ENCODE results near the gene TEAD1. TPM values are rescaled to one million over a fixed set of nuclear protein-coding genes. Genes with fewer than 3 reads are reported as not detected.
A peak's percentile ranks its signal among the peaks of the same experiment; 100 is the strongest.

The TEAD1 gene
- total and polyA plus RNA-seq, 8 donors: 5.9 to 35.1 (median 22.0) TPM

GRCh38 chr11:12803086-12803826, 129.0 kb downstream of the TEAD1 start:
- Histone ChIP-seq H3K36me3 (no peaks in the 10 kb centered on the region), H3K27me3 (no peaks in the 10 kb centered on the region), H3K9me3 (no peaks in the 10 kb centered on the region), H3K4me1 (peaks cover 53 to 75% (median 59%) of the 10 kb centered on the region in 3 donors), H3K4me3 (peak overlapping the region in 1 of 4 donors; percentile 11), H3K27ac (peak overlapping the region; percentile 66 to 94 (median 86))
- DNase-seq (no peak), FAIRE-seq (no peak), ATAC-seq (peak in 1 of 4 donors; percentile 0)
- TF ChIP-seq, protein P1, sequence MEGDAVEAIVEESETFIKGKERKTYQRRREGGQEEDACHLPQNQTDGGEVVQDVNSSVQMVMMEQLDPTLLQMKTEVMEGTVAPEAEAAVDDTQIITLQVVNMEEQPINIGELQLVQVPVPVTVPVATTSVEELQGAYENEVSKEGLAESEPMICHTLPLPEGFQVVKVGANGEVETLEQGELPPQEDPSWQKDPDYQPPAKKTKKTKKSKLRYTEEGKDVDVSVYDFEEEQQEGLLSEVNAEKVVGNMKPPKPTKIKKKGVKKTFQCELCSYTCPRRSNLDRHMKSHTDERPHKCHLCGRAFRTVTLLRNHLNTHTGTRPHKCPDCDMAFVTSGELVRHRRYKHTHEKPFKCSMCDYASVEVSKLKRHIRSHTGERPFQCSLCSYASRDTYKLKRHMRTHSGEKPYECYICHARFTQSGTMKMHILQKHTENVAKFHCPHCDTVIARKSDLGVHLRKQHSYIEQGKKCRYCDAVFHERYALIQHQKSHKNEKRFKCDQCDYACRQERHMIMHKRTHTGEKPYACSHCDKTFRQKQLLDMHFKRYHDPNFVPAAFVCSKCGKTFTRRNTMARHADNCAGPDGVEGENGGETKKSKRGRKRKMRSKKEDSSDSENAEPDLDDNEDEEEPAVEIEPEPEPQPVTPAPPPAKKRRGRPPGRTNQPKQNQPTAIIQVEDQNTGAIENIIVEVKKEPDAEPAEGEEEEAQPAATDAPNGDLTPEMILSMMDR (IDR thresholded peaks at IDR 0.05): no peak
- intact Hi-C loops (cut with DNase I): no loop called here
- WGBS, 2 donors: 44 to 47% methylated on average over 7 of the region's 7 CpGs

GRCh38 chr11:12806113-12806512, 131.9 kb downstream of the TEAD1 start:
- TF ChIP-seq, protein P1 (IDR thresholded peaks at IDR 0.05): no peak
- FAIRE-seq (no peak), ATAC-seq (no peak), DNase-seq (no peak)
- Histone ChIP-seq H3K4me3 (no peak overlapping the region), H3K36me3 (no peaks in the 10 kb centered on the region), H3K4me1 (peaks cover 31 to 49% (median 31%) of the 10 kb centered on the region in 3 donors), H3K9me3 (no peaks in the 10 kb centered on the region), H3K27ac (peak overlapping the region in 1 of 4 donors; percentile 2), H3K27me3 (no peaks in the 10 kb centered on the region)
- WGBS, 2 donors: 66 to 73% methylated on average over 2 of the region's 2 CpGs
- intact Hi-C loops (cut with DNase I): no loop called here

DNA sequence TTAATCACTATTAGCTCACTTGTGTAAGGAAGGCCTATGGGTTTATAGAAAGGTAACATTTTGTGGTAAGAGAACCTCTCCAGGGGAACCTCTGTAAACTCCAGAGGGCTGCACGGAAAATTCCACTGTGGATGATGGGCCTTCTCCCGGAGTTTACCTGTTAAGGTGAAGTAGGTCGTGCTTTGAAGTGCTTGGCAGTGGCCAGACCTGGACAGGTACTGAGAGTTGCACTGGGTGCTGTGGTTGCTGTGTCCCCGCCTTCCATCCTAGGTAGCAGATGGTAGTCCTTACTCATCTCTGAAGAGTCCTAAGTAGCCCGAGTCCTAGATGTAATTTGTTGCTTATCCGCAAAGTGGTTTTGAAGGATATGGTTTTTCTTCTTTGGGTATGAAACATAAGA, 133.4 kb downstream of the TEAD1 start:
- H3K36me3 ChIP-seq: no peaks in the 10 kb centered on the region
- 79 to 82% methylated on average over 6 of the region's 6 CpGs for WGBS, 2 donors
- no peaks in the 10 kb centered on the region for H3K27me3 ChIP-seq
- ATAC-seq (no peak), DNase-seq (no peak), FAIRE-seq (no peak)
- no peaks in the 10 kb centered on the region for H3K9me3 ChIP-seq
- intact Hi-C loops (cut with DNase I): no loop called here
- H3K27ac ChIP-seq: no peak overlapping the region
- H3K4me3 ChIP-seq: no peak overlapping the region
- TF ChIP-seq, protein P1 (IDR thresholded peaks at IDR 0.05): no peak
- H3K4me1 ChIP-seq: peaks cover 16 to 37% (median 16%) of the 10 kb centered on the region in 3 donors

DNA sequence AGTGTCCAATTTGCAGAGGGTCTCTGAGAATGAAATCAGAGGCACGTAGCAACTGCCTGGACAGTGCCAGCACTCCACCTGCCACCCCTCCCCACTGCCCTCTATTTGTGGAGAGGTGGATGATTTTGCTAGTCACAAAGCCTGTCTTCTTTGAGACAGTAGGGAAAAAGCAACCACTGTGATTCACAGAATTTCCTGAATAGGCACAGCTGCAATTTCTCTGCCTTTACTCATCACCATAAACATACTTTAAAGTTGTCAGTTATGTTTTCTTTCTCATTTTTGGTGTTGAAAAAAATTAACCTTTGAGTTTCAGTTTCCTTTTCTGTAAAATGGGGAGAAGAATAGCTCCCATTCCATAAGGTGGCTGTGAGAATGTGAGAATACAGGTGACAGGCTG, 134.3 kb downstream of the TEAD1 start:
- DNase-seq: no peak
- intact Hi-C loops (cut with DNase I): no loop called here
- Histone ChIP-seq H3K4me3 (no peak overlapping the region), H3K27me3 (no peaks in the 10 kb centered on the region), H3K4me1 (peaks cover 9 to 32% (median 9%) of the 10 kb centered on the region in 3 donors), H3K27ac (no peak overlapping the region), H3K36me3 (no peaks in the 10 kb centered on the region), H3K9me3 (no peaks in the 10 kb centered on the region)
- ATAC-seq: no peak
- FAIRE-seq: no peak
- TF ChIP-seq, protein P1 (IDR thresholded peaks at IDR 0.05): no peak
- WGBS, 2 donors: 76% methylated on average over 1 of the region's 1 CpG

DNA sequence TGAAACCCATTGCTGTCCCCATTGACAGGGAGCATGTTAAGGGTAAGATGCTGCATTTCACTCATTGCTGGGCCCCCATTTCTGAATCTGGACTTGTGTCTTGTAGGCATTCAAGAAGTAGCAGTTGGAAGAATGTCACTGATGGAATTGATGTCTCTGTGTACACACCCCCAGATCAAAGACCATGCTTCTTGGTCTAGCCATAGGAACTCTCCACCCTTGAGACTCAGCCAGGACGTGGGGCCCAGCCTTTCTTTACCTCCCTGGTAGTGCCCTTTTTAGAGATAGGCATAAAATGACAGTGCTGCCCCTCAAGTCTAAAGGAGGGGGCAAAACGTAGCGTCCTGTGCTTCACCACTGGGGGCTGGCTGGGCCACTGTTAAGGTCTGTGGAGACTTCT, 135.1 kb downstream of the TEAD1 start:
- 90 to 96% methylated on average over 3 of the region's 3 CpGs for WGBS, 2 donors
- no peaks in the 10 kb centered on the region for H3K9me3 ChIP-seq
- peaks cover under 1 to 26% (median under 1%) of the 10 kb centered on the region in 3 donors for H3K4me1 ChIP-seq
- no peak overlapping the region for H3K4me3 ChIP-seq
- no peak overlapping the region for H3K27ac ChIP-seq
- TF ChIP-seq, protein P1 (IDR thresholded peaks at IDR 0.05): no peak
- DNase-seq (no peak), FAIRE-seq (no peak), ATAC-seq (no peak)
- H3K36me3 ChIP-seq: no peaks in the 10 kb centered on the region
- intact Hi-C loops (cut with DNase I): no loop called here
- H3K27me3 ChIP-seq: no peaks in the 10 kb centered on the region
